OCI-LY7 (cell line): ENCODE results near the gene HELZ. TPM values are rescaled to one million over a fixed set of nuclear protein-coding genes. Genes with fewer than 3 reads are reported as not detected.

Experiments
- BruUV-seq: library from RNA; stranded (reverse); fragments of 400-500 nt; replicated peaks from 2 replicates; lab custom pipeline; 2021; lab: Mats Ljungman, UMichigan
- CTCF ChIA-PET: fragments of 300-600 bp; sonication (Branson Sonifier 250); formaldehyde crosslinking; loops from one replicate; lab custom pipeline; 2022; ENCODE audit warnings: antibody characterized with exemption; ENCODE audit not compliant: unreplicated experiment; lab: Charles Lee
- POLR2A ChIA-PET: fragments of 300-600 bp; sonication (Branson Sonifier 250); formaldehyde crosslinking; loops from one replicate; lab custom pipeline; 2022; ENCODE audit warnings: antibody characterized with exemption; lab: Charles Lee
- DNase-seq: peaks from one replicate; pipeline ENCODE4 v3.0.0-alpha.2; 2015; ENCODE audit warnings: low spot score
- H2AFZ ChIP-seq: fragments of 200-600 bp; sonication (generic), shearing (Covaris generic); 2 replicates; pipeline ENCODE4 v1.6.1; 2014; ENCODE audit warnings: mild to moderate bottlenecking, antibody characterized with exemption, low read length, moderate library complexity
- H3K27ac ChIP-seq: fragments of 200-600 bp; sonication (generic); 2 replicates; pipeline ENCODE4 v1.5.1; 2014; ENCODE audit warnings: mixed run types, low read depth, mild to moderate bottlenecking, moderate library complexity, low read length, inconsistent platforms; ENCODE audit not compliant: poor library complexity, severe bottlenecking
- H3K36me3 ChIP-seq: fragments of 200-600 bp; sonication (generic); 2 replicates; pipeline ENCODE4 v1.6.1; 2014; ENCODE audit warnings: mild to moderate bottlenecking, antibody characterized with exemption, low read length, moderate library complexity, mixed read lengths; ENCODE audit not compliant: insufficient read depth
- H3K4me1 ChIP-seq: fragments of 200-600 bp; sonication (generic); 2 replicates; pipeline ENCODE4 v1.5.1; 2014; ENCODE audit warnings: mild to moderate bottlenecking, low read length; ENCODE audit not compliant: insufficient read depth, poor library complexity, severe bottlenecking
- H3K4me2 ChIP-seq: fragments of 200-600 bp; sonication (generic); 2 replicates; pipeline ENCODE4 v1.6.1; 2014; ENCODE audit warnings: mild to moderate bottlenecking, low read length
- H3K4me3 ChIP-seq: fragments of 200-600 bp; sonication (generic); 2 replicates; pipeline ENCODE4 v1.5.1; 2014; ENCODE audit warnings: mild to moderate bottlenecking, low read depth, low read length; ENCODE audit not compliant: poor library complexity, severe bottlenecking
- H3K79me2 ChIP-seq: fragments of 200-600 bp; sonication (generic); 2 replicates; pipeline ENCODE4 v1.6.1; 2016; ENCODE audit warnings: low read depth, mild to moderate bottlenecking, low read length, moderate library complexity, mixed read lengths; ENCODE audit not compliant: insufficient read depth
- H3K9me2 ChIP-seq: fragments of 200-600 bp; sonication (generic); 2 replicates; pipeline ENCODE4 v1.6.1; 2016; ENCODE audit warnings: mild to moderate bottlenecking, low read length, mixed read lengths; ENCODE audit not compliant: insufficient read depth
- H3K9me3 ChIP-seq: fragments of 200-600 bp; sonication (generic); 2 replicates; pipeline ENCODE4 v1.6.1; 2014; ENCODE audit warnings: mild to moderate bottlenecking, mixed run types, low read length, mixed read lengths
- H4K20me1 ChIP-seq: fragments of 200-600 bp; sonication (generic); 2 replicates; pipeline ENCODE4 v1.6.1; 2014; ENCODE audit warnings: mild to moderate bottlenecking, antibody characterized with exemption, low read length, moderate library complexity, mixed read lengths; ENCODE audit not compliant: insufficient read depth
- EZH2phosphoT487 ChIP-seq: fragments of 200-600 bp; sonication (generic); IDR thresholded peaks from 2 replicates; pipeline ENCODE4 v1.6.1; 2018; ENCODE audit warnings: low read depth, borderline replicate concordance, mild to moderate bottlenecking, mixed run types, antibody characterized with exemption, low read length, moderate library complexity, mixed read lengths
- intact Hi-C: fragments of 100-400 bp; cut with micrococcal nuclease; formaldehyde crosslinking; loops from one replicate; pipeline ENCODE4 v1.10.0; 2022; ENCODE audit not compliant: unreplicated experiment
- total RNA-seq, 2 experiments: library from RNA; depleted of rRNA in 1 of 2; stranded (reverse); fragments of >200 nt in 1 of 2; shearing (Covaris generic) in 1 of 2; gene quantifications; 2 replicates each; pipeline ENCODE4 v1.2.3, GENCODE V29; 2014 to 2022
- TF ChIP-seq, protein P1 (sequence below): fragments of 200-600 bp; sonication (generic); conservative IDR thresholded peaks from 2 replicates; pipeline ENCODE4 v1.5.1; 2014; ENCODE audit warnings: mild to moderate bottlenecking, antibody characterized with exemption, low read length, moderate library complexity, mixed read lengths

The HELZ gene
- total RNA-seq, 2 experiments from 2014 or later = 33.9 to 58.9 TPM

GRCh38 chr17:67032382-67032781 is 212.6 kb downstream of the HELZ start:
- POLR2A ChIA-PET = no interaction called here
- intact Hi-C loops = no loop called here
- H3K4me3 ChIP-seq = no peak overlapping the region
- no peak for TF ChIP-seq EZH2phosphoT487
- CTCF ChIA-PET = no interaction called here
- no peak overlapping the region for H3K27ac ChIP-seq
- H3K4me2 ChIP-seq = no peak overlapping the region
- H3K9me2 ChIP-seq = no peaks in the 10 kb centered on the region
- no peaks in the 10 kb centered on the region for H4K20me1 ChIP-seq
- no peak for DNase-seq
- no peaks in the 10 kb centered on the region for H3K9me3 ChIP-seq
- H2AFZ ChIP-seq = no peak overlapping the region
- no TSS peak for BruUV-seq
- no peaks in the 10 kb centered on the region for H3K4me1 ChIP-seq
- no peaks in the 10 kb centered on the region for H3K36me3 ChIP-seq
- no peaks in the 10 kb centered on the region for H3K79me2 ChIP-seq

- no TSS peak for BruUV-seq
- TF ChIP-seq EZH2phosphoT487 = no peak
- TF ChIP-seq, protein P1, sequence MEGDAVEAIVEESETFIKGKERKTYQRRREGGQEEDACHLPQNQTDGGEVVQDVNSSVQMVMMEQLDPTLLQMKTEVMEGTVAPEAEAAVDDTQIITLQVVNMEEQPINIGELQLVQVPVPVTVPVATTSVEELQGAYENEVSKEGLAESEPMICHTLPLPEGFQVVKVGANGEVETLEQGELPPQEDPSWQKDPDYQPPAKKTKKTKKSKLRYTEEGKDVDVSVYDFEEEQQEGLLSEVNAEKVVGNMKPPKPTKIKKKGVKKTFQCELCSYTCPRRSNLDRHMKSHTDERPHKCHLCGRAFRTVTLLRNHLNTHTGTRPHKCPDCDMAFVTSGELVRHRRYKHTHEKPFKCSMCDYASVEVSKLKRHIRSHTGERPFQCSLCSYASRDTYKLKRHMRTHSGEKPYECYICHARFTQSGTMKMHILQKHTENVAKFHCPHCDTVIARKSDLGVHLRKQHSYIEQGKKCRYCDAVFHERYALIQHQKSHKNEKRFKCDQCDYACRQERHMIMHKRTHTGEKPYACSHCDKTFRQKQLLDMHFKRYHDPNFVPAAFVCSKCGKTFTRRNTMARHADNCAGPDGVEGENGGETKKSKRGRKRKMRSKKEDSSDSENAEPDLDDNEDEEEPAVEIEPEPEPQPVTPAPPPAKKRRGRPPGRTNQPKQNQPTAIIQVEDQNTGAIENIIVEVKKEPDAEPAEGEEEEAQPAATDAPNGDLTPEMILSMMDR = no peak
- ChIA-PET CTCF (no interaction called here), POLR2A (no interaction called here)
- Histone ChIP-seq H3K27ac (no peak overlapping the region), H4K20me1 (no peaks in the 10 kb centered on the region), H3K4me3 (no peak overlapping the region), H3K9me2 (no peaks in the 10 kb centered on the region), H3K4me1 (no peaks in the 10 kb centered on the region), H3K79me2 (no peaks in the 10 kb centered on the region), H3K9me3 (no peaks in the 10 kb centered on the region), H3K4me2 (no peak overlapping the region), H2AFZ (no peak overlapping the region), H3K36me3 (no peaks in the 10 kb centered on the region)
- no peak for DNase-seq
- intact Hi-C loops = no loop called here
Measured at GRCh38 chr17:67030641-67031040, 214.4 kb downstream of the HELZ start.

DNA sequence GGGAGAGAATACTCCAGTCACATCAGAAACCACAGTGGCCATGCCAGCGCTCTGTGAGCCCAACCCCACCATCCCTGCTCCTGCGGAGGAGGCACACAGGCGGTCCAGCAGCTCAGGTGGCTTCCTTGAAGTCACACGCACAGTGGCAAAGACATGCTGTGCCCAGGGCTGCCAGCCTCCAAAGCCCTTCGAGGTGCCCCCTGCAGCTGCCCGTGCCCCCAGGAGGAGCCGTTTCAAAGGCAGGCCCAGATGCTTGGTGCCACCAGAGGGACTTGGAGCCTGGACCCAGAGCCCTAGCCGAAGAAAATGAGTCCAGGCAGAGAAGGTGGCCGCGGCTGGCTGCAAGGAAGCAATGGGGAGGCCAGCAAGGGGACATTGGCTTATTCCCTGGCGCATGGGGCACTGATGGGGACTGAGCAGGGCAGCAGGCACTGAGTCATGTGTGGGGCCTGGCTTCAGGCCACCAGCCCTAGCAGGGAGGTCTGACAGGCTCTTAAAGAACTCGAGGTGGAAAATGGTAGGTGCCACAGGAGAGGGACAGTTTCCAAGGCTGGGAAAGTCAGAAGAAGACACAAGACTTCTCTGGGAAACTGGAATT is 217.9 kb downstream of the HELZ start:
- CTCF ChIA-PET = no interaction called here
- no TSS peak for BruUV-seq
- POLR2A ChIA-PET = no interaction called here
- DNase-seq = no peak
- no peaks in the 10 kb centered on the region for H3K9me2 ChIP-seq
- no peak overlapping the region for H3K4me2 ChIP-seq
- no peak overlapping the region for H2AFZ ChIP-seq
- no peak for TF ChIP-seq EZH2phosphoT487
- TF ChIP-seq, protein P1 = no peak
- intact Hi-C loops = no loop called here
- H3K79me2 ChIP-seq = no peaks in the 10 kb centered on the region
- H3K4me1 ChIP-seq = no peaks in the 10 kb centered on the region
- no peaks in the 10 kb centered on the region for H4K20me1 ChIP-seq
- no peaks in the 10 kb centered on the region for H3K36me3 ChIP-seq
- H3K27ac ChIP-seq = no peak overlapping the region
- no peak overlapping the region for H3K4me3 ChIP-seq
- H3K9me3 ChIP-seq = no peaks in the 10 kb centered on the region
